Non-pigmented ciliary epithelial cell (primary cell): ENCODE results near the gene WWOX.

Experiments
- DNase-seq: peaks from one replicate; pipeline ENCODE4 v3.0.0-alpha.2; 2010; ENCODE audit warnings: low read depth

WWOX gene

DNA sequence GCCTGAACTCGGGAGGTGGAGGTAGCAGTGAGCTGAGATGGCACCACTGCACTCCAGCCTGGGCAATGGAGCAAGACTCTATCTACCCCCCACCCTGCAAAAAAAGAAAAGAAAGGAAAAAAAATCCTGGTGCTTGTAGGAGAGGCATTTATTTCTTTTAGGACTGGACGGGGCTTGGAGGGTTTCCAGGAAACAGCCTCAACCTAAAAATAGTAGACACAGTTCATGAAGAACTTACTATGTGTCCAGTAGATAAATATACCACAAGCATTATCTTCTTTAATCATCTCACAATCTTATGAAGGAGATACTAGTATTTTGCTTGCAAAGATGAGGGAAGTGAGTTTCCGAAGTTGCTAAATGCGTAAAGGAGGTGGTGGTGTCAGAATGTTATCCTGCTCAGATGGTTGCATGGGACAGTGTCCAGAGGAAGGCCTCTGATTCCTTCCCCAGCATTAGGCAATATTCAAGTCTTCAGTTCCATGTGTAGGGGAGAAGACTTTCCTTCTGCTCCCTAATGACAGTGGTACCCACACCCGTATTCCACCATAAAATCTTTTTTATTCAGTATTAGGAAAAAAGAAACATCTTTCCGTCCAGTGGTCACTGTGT, 263.2 kb downstream of the WWOX start:
- DNase-seq: no peak

DNA sequence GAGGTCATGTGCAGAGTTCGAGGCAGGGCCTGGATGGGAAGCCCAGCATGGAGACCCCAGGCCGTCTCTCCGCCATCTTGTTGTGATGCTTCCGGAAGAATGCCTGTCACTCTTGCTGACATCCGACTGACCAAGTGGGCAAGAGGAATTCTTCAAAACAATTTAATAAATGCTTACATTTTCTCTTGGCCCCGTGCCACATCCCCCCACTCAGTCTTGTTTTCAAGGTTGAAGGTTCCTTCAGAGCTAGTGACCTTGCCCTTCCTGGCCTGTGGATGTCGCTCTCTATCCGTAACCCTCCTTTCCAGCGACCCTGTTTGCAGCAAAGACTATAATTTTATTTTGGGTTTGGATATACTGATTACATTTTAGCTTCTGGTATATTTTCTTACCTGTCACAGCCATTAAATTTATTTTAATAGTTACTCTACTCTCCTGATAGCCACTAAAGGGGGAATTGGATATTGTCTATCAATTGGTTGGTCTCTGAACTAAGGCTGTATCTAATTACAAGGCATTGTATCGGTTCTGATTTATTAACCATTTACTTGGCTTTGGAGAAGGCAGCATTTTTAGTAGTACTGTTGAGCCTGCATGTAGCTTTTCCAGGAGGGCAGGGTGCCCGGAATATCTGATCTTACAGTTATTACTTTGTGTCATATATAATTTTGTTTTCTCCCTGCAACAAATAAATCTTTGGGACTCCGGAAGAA, 264.5 kb downstream of the WWOX start:
- no peak for DNase-seq

- no peak for DNase-seq
These were observed 265.1 kb downstream of the WWOX start for GRCh38 chr16:78364556-78364880.

- DNase-seq: no peak
These were observed 265.9 kb downstream of the WWOX start for GRCh38 chr16:78365366-78365765.

DNA sequence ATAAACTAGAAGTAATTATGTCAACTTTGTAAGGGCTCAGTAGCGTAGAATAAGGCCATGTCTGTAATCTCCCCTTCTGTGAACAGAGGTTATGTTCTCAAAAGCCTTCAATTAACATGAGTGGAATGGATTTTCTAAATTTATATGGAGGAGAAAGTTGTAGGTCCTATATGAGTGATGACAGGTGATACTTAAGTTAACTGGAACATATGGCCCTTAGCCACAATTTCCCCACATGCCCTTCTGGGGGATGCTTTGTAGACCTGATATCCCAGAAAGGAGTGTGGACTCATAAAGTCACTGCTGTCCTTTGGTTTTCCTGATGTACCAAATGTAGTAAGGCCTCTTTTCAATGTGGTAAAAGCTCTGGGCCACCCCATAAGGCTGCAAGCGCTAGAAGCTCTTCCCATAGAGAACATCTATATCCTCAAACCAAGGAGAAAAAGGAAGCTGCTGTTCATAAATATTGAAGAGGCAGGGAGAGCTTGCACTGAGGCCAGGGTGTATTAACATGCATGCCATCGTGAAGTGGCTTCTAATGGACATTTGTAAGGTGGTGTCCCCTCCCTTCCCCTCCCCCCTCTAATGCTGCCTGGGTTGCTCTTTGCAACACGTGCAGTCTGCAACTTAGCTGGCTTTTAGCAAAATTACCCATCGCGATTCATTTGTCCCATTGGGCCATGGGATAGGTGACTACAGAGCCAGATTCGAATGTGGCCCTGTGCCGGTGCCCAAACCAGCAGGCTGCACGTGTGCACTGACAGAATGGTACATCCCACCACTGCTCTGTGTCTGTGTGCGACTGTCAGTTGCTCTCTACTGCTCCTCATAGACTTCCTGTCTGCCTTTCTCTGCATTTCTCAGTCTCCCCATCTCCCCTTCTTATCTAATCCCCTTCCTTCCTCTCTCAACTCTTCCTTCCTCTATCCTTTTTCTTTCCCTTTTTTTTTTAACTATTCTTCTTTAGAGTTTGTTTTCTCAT, 269.0 kb downstream of the WWOX start:
- DNase-seq: no peak

- no peak for DNase-seq
These were observed 272.8 kb downstream of the WWOX start for GRCh38 chr16:78372277-78372676.

DNA sequence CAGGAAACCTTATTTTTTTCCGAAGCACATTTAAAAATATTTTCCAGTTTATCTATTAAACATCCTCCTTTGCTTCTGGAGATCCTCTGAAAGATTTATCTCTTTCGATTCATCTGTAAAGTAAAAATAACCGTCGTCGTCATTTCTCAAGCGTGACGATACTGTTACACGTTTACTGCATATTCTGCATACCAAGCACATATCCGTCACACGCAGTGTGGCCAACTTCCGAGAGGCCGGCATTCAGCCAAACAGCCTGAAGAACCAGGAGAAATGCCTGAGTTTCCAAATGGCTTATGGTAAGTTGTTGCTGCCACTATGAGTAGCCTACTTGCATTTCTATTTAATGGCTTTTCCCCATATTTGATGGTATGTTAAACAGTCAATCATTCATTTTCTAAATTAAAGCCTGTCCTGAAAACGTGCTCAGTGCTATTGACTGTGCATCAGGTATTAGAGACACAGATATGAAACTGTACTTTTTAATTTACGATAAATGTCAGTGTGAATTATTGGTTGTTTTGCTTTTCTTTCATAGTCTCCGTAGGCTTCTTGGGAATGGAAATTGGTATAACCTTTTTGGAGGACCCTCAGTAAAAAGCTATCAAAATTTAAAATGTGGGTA, 275.7 kb downstream of the WWOX start:
- DNase-seq: no peak

DNA sequence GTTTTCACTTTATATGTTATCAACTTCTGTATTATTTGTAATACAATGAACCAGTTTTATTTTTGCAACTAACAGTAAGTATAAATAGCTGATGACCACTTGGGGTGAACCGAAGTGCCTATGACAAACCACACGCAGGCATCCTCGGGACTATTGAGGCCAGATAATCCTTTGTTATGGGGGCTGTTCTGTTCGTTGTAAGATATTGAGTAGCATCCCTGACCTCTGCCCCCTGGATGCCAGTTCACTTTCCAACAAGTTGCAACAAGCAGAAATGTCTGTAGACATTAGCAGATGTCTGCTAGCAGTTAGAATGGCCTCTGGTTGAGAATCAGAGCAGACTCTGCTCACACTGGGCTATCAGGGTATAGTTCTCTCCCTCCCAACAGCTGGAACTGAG, 277.0 kb downstream of the WWOX start:
- DNase-seq: no peak

- no peak for DNase-seq
These were observed 277.9 kb downstream of the WWOX start for GRCh38 chr16:78377312-78377711.

DNA sequence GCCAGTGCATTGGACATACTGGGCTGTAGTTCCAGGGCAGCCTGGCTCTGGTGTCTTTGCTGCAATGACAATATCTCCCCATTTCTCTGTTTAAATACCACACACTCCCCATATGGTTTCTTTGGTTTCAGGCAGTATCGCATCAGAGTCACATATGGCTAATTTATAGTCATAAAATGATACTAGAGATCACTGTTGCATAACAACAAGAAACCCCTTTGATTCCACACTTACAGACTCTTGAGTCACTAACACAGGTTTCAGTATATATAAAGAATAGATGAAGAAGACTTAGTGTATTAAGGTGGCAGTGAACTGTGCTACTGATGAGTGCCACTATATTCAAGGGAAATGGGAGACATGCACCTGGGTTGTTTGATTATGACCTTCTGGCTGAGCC, 281.6 kb downstream of the WWOX start:
- DNase-seq: no peak

GRCh38 chr16:78383118-78383517, 283.7 kb downstream of the WWOX start:
- DNase-seq: no peak

- no peak for DNase-seq
These were observed 285.8 kb downstream of the WWOX start for GRCh38 chr16:78385086-78385805.

GRCh38 chr16:78386557-78387324, 287.3 kb downstream of the WWOX start:
- DNase-seq: no peak

- DNase-seq: no peak
These were observed 289.6 kb downstream of the WWOX start for GRCh38 chr16:78389009-78389498.

GRCh38 chr16:78390092-78390491, 290.6 kb downstream of the WWOX start:
- no peak for DNase-seq

DNA sequence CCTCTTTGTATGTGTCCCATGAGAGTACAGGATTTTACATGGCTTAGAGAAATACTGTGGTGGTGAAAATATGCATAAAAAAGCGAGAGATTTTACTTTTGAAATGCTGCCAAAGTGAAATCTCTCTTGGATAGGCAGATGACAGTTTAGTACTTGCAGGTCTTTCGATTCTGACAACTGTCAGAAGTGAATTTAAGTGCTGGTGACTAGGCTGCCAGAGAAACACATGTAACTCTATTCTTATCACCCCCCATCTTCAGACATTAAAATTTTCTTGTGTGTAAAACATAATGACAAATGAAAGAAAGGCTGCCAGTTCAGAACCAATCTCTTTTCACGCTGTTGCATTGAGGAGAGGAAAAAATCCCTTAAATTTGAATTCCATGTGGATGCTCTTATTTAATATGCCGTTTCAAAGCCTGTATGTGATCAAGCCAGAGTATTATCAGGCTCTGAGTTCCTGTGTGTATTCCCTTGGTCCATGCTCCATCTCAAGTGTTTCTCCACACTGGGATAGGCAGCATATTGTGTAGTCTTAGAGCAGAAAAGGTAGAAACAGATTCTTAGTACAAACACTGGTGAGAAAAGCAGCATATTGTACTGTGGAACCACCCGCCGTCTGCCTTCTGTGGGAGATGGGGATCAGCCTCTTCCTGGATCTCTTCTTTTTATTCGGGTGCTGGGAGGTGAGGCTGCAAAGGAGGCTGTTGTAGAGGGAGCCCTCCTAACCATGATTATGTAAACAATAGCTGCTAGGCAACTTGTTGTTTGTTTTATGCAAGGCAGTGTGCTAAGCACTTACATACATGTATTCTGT, 291.3 kb downstream of the WWOX start:
- no peak for DNase-seq

DNA sequence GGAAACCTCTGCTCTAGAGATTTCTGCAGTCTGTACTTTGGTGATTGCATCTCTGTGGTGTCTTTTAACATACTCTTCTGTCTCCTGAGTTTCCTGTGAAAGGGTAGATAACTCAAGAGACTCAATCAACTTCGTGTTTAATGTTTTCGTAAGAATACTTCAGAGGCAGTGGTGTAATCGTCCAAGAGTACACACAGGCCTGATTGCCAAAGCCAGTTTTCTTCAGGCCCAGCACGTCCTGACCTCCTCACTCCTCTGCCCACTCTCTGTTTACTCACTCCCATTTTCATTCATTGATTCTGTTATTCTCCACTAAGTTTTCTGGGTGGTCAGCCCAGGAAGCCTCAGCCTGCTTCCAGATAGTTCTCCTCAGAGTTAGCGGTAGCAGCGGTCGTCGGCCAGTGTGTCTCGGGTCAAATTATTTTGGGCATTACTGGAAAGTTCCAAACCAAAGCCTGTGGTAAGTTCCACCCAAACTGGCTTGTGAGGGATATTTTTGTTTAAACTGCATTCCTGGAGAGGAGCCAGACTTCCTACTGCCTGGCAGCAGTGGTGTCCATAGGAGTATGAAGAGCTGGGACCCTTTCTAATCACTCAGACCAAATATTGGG, 293.2 kb downstream of the WWOX start:
- no peak for DNase-seq

- no peak for DNase-seq
These were observed 295.6 kb downstream of the WWOX start for GRCh38 chr16:78395035-78395434.

DNA sequence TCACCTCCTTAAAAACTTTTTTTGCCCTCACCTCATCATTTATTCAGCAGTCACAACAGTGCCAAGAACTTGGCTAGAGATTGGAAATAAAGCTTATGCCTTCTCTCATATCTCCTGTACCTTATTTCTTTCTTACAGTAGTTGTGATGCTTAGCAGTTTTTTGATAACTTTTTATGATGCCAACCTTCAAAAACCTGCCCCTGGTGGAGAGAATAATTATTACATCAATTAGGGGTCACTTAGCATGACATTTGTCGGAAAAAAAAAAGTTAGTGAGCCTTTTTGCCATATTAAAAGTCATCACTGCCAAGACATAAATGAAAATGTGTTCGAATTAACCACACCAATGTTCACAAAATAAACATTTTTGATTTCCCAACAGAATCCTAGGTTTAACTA, 296.6 kb downstream of the WWOX start:
- DNase-seq: no peak

DNA sequence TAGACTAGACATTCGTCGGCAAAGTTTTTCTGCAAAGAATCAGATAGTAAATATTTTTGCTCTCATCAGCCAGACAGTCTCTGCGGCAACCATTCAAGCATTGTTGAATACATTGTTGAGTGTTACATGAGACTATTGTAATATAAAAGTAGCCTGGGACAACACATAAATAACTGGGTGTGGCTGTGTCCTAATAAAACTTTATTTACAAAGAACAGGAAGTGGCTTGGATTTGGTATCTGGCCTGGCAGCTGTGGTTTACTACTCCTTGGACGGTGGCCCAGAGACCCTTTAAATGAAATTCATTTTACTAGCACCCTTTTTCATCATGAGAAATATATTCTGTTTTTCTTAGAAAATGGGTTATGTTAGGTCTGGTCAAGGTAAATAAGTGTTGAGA, 297.2 kb downstream of the WWOX start:
- DNase-seq: no peak
